Left lobe of liver (tissue), 2 donors: Measurements from ENCODE around the gene NT5DC3. TPM values are rescaled to one million over a fixed set of nuclear protein-coding genes. Genes with fewer than 3 reads are reported as not detected.

Source experiments
- ATAC-seq: fragments of 200-7000 bp; cut with Tn5 transposase; one replicate; pipeline ENCODE4 v1.9.1; 2020; ENCODE audit warnings: mild to moderate bottlenecking, moderate library complexity
- DNase-seq: peaks from one replicate; pipeline ENCODE4 v3.0.0-alpha.2; 2020; ENCODE audit warnings: low spot score
- total RNA-seq: library from RNA; stranded (reverse); gene quantifications from one replicate; pipeline ENCODE4 v1.2.1, GENCODE V29; 2021
- donor health status: DM: no; HTN: no; CAD: no; lungs with moderate emphysema.
- donor health status: DM: no; HTN: yes; CAD: no.

NT5DC3 gene
- total RNA-seq, 1 donor from 2014 or later: 9.3 TPM

DNA sequence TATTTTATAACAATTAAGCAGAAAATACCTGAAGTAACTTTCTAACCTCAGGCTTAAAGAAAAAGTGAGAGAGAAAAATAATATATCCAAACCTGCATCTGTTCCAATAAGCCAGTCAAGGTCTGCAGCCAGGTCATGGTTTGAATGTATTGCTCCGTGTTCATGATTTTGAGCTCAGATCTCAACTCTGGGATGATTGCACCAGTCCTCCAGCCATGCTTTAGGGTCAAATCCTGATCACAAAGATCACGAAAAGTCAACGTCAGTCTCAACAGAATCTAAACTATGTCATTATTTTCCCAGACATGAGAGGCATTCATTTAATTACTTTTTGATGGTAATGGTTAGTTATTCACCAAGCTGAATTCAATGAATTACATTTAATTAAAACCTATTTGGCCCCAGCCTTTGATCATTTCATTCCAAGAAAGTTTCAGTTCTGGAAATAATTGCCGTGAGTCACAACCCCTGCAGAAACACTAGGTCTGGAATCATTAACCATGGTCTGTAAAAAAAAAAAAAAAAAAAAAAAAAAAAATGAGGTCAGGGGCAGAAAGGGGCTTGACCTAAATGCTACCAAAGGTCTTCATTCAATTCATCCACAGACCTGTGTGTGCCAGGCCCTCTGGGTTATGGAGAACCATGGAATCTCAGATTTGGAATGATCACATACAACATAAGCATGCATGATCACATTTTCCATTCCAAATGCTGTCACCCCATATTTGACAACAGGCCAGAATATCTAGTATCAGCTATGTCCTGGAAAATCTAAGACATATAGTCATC, 55.6 kb downstream of the NT5DC3 start:
- ATAC-seq: peak; percentile 58

DNA sequence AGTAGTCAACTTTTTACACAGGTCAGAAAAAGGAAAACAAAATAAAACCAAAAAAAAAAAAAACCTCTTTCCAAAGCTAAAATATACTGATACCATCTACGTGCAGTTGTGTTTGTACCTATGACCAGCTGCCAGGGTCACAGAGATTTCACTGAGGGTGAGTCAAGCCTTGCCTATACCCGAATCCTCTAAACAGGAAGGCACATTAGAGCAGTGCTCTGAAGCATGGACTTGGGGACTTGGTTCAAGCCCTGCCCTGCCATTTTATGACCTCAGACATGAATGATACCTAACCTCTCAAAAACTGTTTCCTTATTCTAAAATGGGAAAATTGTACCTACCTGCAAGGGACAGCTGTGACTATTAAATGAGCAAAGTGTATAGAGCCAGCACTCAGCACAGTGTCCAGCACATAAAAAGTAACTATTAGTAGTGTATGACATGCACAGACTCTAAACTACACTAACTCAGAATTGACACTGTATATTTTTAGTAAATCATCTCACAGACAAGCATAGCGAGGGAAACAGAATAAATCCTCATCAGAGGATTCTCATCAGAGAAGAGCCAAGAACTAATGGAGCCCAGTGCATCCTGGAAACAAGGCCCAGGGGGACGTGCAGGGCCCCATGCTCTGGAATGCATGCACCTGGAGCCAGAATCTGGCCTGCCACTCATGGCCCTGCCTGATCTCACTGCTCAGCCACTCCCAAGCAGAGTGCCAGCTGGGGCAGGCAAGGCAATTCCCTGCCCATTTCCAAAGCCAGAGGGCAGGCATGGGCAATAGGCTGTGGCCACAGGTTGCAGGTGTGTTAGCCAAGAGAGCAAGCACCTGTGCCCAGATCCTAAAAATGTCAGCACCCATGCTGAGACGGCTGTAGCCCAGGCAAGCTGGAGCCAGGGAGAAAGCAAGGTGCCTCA, 57.0 kb downstream of the NT5DC3 start:
- ATAC-seq (peak; percentile 95), DNase-seq (peak; percentile 85)

More for the DNA sequence above, 55.6 kb downstream of the NT5DC3 start:
- no peak for DNase-seq

DNA sequence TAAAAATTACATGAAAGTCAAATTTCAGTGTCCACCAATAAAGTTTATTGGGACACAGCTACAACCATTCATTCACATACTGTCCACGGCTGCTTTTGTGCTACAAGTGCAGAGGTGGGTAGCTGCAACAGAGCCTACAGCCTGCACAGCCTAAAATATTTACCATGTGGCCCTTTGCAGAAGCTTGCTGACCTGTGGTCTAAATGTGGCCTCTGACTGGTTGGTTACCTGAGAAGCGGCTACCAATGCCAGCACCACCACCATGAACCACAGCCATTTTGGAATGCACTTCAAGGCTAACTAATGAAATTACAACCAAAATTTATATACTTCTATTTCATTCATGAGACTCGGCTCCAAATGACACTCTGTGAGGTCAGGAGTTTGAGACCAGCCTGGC, 58.6 kb downstream of the NT5DC3 start:
- ATAC-seq (no peak), DNase-seq (no peak)

DNA sequence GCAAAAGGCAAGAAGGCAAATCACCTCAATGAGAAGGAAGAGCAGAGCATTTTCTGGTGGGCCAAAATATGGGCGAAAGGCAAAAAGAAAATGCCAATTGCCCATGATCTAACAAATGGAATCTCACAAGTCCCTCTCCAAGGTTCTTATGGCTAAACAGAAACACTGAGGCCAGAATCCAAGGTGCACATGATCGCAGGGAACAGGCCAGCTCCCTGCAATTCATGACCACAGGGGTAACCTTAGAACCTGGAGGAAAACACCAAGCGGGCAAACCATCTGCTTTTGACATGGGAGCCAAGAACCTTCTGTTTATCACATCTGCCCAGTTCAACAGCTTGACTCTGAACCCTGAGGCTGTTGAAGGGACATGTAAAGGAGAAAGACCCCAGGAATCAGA, 60.0 kb downstream of the NT5DC3 start:
- DNase-seq (no peak), ATAC-seq (no peak)

DNA sequence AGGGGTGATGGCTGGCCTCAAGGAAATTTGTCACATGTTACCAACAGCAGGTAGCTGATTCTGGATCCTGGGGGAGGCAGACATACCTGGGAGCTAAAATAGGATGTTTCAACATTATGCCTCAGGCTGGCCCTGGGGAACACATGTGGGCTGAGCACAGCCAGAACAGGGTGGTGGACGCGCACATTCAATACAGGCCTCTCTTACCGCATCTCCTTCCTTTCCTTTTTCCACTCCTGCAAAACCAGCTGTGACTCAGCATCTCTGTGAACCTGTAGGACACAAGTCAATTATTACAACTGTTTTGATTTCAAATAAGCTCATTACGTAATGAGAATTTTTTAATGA, 61.0 kb downstream of the NT5DC3 start:
- ATAC-seq (no peak), DNase-seq (no peak)

DNA sequence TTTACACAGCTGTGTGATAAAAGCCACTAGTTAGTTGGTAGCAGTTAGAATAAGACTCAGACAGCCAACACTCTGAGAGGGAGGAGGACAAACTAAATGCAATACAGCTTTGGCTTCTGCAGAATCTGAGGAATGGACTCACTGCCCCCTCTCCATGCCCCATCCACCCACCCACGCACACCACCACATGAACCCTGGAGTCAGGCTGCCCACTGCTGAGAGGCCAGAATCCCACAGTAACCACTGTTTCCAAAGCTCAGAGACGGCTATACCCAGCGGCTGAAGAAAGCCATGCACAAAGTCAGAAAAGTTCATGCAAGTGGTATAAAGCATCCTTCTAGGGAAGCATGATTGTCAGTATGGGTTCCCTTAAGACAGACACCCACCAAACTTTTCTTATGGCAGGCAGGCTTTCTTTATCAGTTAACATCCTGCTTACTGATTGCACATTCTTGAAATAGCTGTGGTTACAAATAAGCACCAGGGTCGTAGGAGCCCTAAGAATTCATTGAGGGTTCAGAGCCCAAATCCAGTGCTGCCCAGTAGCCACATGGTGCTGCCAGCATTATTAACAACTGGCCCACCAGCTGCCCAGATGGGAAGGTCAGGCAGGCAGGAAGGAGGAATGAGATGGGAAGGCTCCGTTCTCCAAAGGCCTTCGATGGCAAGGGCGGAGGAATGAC, 61.5 kb downstream of the NT5DC3 start:
- no peak for DNase-seq
- no peak for ATAC-seq

DNA sequence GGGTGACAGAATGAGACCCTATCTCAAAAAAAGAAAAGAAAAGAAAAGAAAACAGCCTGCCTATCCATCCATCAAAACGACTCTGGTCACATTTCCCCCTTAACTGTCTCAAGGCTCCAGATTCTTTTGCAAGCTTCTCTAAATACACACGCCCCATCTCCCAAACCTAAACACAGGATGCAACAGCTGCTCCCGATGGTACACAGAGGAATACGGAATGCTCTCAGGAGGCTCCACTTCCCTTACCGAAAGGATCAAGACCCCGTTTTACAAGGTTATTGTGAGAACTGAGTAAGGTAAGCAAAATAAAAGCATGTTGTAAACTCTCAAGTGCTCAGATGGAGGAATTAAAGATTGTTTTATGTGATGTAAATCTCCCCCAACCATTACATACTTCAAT, 62.3 kb downstream of the NT5DC3 start:
- no peak for DNase-seq
- ATAC-seq: no peak

DNA sequence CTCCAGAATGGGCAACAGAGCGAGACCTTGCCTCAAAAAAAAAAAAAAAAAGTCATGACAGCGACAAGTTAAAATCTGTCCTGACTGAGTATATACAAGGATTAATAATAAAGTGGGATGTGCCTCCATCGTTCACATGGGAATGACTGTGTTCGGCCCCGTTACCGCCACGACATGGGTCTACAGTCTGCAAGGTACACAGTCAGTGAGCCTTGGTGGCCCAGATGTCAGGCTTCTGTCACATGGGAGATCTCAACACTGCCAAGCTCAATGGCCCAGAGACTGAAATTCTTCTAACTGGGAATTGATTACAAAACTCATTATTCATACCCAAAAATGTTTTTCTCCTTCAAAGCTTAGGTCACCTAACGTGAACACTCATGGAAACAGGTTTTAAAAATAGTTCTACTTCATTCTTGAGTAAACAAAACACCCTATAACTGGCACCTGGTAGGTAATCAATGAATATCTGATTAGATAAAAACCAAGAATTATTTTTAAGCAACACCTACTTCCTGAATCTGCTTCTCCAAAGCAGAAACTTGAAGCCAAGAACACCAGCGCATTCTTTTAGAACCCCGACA, 66.0 kb downstream of the NT5DC3 start:
- DNase-seq (no peak), ATAC-seq (peak; percentile 33)

DNA sequence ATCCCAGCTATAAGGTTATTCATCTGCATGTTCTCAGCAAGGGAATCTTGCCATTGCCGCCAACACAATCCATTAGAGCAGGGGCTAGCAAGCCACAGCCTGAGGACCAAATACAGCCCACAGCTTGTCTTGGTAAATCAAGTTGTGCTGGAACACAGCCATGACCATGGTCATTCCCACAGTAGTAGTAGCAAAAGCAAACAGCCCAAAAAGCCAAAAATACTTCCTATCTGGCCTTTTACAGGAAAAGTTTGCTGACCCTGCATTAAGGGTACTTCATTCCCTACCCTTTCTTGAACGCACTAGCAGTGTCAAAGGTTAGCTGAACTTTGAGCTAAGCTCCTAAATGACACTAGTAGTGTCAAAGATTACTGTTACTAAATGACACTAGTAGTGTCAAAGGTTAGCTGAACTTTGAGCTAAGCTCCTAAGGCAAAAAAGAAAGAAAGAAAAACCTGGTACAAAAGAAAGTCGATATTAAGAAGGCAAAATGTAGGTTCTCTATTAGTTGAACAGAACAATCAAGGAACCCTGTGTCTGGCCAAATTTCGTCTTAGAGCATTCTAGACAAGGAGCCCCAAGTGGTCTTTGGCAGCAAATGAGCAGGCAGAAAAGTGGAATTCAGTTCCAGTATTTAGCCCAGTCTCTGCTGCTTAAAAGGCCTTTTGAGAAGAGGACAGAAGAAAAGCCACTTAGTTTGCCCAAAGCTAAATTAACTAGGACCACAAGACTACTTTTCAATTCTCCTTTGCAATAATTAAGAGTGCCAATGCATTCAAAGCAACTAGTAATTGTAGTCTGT, 67.7 kb downstream of the NT5DC3 start:
- peak; percentile 49 for ATAC-seq
- DNase-seq: no peak

DNA sequence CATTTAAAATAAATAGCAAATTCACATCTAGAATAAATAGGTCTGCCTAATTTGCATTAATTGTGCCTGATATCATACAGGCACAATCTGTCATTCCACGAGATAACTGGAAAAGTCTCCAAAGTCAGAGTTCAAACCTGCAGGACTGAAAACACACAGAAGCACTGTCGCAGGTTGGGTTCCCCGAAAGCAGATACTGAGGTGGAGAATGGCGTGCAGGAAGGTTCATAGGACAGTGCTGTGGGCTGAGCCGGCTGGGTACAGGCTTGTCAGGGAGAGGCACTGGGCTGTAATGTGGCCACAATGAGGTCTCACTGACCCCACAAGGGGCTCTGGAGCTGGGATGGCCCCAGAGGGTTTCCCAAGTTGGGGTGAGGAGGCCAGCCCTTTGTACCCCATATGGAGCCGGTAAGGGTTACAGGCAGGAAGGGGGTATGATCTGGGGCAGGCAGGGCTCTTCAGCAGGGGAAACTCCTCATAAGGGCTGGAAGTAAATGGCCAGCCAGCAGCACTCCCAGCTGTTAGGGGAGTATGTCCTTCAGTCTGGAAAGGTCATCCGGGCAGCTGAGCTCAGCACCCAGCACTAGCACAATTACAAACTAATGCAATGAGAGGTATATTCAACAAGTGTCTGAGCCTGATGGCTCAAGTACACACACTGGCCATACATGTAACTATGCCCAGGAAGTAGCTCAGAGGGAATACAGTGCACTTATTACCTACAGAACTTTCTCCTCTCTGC, 68.5 kb downstream of the NT5DC3 start:
- no peak for DNase-seq
- peak; percentile 24 for ATAC-seq

DNA sequence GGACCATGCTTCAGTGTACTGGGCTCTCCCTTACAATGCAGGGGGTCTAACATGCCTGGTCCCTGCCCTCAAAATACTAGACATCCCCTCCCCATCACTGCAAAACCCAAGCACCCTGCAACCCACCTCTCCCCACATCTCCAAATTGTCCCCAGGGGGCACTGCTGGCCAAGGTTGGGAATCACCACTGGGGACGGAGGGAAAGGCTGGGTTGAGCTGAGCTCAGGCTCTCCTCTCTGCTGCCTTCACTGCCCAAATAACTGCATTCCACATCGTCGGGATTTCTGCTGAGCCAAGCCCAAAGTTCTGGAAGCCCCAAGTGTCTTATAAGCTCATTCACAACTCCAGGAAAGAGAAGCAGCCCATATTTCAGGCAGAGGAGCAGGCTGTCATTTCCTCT, 69.6 kb downstream of the NT5DC3 start:
- DNase-seq (peak; percentile 56), ATAC-seq (peak; percentile 80)

DNA sequence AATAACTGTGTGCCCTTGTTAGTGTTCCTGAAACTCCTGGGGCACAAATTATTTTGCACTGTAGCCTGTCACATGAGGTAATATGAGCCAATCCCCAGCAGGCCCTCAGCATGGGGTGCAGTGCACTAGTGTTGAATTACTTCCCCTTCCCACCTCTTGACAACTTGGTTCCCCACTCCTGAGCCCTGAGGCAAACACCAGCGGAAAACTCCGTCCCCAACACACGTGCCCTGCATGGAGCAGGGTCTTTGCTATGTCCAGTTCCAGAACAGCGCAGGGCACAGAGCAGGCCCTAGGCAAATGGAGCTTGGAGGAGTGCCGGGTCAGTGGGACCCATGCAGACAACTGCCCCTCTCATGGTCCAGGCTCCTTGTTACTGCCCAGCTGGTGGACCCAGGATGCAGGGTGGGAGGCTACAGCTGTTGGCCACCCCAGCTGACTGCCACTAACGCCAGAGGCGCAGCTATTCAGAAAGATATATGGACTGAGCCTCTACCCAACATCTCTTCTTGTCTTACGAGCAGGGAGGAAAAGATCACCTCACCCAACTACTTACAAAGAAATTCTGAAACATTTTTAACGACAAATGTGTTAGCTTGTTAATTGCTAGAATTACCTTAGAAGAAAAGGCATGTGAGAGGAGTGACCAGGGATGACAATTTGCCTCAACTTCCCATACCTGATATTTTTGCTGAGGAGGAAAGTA, 71.6 kb downstream of the NT5DC3 start:
- ATAC-seq: no peak
- DNase-seq: no peak

DNA sequence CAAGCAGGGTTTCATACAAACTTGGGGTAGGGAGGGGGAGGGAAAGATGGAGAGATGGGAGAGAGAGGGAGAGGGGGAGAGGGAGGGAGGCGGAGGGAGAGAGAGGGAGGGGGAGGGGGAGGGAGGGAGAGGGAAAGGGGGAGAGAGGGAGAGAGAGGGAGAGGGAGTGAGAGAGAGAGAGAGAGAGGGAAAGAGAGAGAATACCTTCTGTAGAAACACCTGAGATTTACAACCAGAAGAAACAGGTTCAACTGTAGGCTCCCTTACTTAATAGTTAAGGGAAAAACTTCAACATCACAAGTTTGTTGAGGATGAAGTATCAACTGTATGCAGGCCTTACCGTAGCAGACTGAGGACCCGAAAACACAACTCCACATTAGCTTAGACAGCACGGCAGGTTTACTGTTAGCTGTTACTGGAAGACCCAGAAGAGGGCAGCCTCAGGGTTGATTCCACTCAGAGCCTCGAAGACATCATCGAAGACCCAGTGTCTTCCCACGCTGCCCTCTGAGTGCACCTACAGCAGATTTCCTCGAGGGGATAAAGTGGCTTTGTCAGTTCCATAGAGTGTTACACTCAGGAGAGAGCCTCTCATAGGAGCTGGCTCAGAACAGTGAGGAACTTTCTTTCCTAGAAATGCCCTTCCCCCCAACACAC, 72.4 kb downstream of the NT5DC3 start:
- no peak for DNase-seq
- peak; percentile 9 for ATAC-seq

DNA sequence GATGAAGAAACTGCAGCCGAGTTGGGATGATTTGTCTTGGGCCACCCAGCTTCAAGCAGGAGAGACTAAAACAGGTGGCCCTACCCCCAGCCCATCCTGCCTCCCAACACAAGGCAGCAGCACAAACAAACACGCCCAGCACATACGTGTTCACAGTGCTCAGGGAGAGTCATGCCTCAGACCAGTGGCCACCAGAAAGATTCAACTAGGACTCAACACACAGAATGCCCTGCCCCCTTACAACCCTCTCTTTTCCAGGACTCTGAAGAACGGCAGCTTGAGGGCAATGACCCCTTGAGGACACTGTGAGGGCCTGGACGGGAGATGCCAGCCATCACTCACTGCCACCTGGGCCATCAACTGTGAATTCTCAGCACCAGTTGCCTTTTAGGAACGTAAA, 75.0 kb downstream of the NT5DC3 start:
- no peak for DNase-seq

DNA sequence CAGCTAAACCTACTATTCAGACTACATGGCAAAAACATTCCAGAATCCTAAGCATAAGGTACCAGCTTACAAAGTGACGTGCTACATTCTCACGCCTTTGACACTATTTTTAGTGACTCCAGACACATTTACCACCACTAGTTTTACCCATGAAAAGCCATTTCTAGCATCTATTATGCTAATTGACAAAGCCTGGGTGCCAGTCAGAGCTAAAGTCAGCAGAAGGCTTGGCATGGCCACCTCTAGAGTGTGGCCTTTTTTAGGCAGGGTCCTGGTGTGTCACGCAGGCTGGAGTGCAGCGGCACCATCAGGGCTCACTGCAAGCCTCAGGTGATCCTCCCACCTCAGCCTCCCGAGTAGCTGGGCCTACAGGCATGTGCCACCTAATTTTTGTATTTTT, 75.7 kb downstream of the NT5DC3 start:
- ATAC-seq: no peak
- no peak for DNase-seq

More for the DNA sequence above, 75.0 kb downstream of the NT5DC3 start:
- no peak for ATAC-seq

DNA sequence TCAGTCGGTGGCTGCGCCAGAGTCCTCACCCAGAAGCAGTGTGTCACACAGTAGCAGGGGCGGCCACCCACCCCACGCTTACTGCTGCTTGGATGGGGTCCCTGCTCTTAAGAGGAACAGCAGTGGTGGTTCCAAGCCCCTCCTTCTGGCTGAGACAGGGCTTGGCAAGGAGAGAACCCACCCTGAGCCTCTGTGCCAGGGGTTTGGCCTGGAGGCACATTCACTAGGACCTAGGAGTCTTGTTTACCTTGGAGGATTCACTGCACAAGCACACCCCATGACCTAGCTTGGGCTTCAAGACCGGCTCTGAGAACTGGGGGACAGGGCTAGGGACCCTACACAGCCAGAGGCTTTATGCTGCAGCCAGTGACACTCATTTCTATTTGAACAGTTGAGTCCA, 78.6 kb downstream of the NT5DC3 start:
- ATAC-seq: no peak
- no peak for DNase-seq

DNA sequence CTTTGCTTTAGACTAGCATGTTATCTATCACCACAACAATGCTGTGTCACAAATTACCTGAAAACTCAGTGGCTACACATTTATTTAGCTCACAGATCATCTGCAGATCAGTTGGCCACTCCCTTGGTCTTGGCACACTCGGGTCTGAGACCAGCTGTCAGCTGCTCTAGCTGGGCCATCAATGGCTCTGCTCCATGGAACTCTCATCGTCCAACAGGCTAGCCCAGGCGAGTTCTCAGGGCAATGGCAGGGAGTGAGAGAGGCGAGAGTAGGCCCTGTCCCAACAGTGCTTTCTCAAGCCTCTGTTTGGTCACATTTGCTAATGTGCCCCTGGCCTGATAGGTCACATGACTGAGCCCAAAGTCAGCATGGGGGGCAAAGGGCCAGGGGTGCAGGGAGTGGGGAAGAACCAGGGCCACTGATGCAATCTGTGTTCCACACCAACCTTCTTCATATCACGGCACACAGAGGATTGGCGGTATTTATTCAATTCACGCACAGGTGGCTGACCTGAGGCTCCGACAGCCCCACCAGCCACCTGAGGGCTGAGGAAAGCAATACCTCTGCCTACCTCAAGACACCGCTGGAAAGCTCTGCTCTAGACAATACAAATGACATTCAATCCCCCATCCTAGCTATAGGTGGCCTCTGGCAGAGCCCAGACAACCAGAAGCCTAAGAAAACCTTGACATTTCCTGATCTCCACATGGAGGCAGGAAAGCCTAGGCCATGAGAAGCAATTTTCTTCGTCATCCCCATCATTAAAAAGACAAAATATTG, 82.5 kb downstream of the NT5DC3 start:
- DNase-seq (no peak), ATAC-seq (peak; percentile 70)

DNA sequence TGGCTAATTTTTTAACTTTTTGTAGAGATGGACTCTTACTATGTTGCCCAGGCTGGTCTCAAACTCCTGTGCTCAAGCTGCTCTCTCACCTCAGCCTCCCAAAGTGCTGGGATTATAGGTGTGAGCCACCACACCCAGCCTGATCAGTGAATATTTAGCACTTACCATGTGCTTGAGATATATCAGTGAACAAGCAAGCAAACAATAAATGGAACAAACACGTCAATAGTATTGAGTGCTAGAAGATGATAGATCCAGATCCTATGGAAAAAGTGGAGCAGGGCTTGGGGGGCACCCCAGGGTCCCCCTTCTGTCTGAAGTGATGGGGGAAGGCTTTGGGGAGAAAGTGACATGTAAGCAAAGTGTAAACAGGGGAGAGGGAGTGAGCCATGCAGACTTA, 83.8 kb downstream of the NT5DC3 start:
- ATAC-seq (no peak), DNase-seq (no peak)
